HG03432 (cell line): Measurements from ENCODE around the gene BAD.

Experiments
- ATAC-seq: cut with Tn5 transposase; IDR thresholded peaks from one replicate; pipeline ENCODE4 v1.9.1; 2021; ENCODE audit warnings: mild to moderate bottlenecking, moderate library complexity; ENCODE audit not compliant: unreplicated experiment

Gene BAD

GRCh38 chr11:64246871-64247728, 37.4 kb downstream of the BAD start, which contains the start of gene PPP1R14B:
Gene PPP1R14B, minus strand, starts transcription at chr11:64246943. Its CDS starts 270 bp downstream, at chr11:64246673.
- ATAC-seq = peak; percentile 43

- ATAC-seq = peak; percentile 9
Observed at GRCh38 chr11:64246621-64246870, 37.9 kb downstream of the BAD start.

GRCh38 chr11:64245797-64246620, 38.5 kb downstream of the BAD start:
- no peak for ATAC-seq

GRCh38 chr11:64245401-64245796, 39.1 kb downstream of the BAD start:
- ATAC-seq = no peak

GRCh38 chr11:64244966-64245365, 39.5 kb downstream of the BAD start:
- ATAC-seq = no peak

- no peak for ATAC-seq
Observed at GRCh38 chr11:64244107-64244506, 40.4 kb downstream of the BAD start.

GRCh38 chr11:64243236-64243854, 41.1 kb downstream of the BAD start:
- no peak for ATAC-seq

GRCh38 chr11:64241491-64242374, 42.7 kb downstream of the BAD start:
- ATAC-seq = peak; percentile 11

- peak; percentile 67 for ATAC-seq
Observed at GRCh38 chr11:64241241-64241490, 43.3 kb downstream of the BAD start.

- ATAC-seq = peak; percentile 46
Observed at GRCh38 chr11:64240435-64241240, 43.8 kb downstream of the BAD start, which contains the start of gene FKBP2. Gene FKBP2, plus strand, starts transcription at chr11:64241095. Its CDS starts 1,293 bp downstream, at chr11:64242388.

- ATAC-seq = peak; percentile 7
Observed at GRCh38 chr11:64239662-64240434, 44.6 kb downstream of the BAD start.

- no peak for ATAC-seq
Observed at GRCh38 chr11:64238999-64239398, 45.5 kb downstream of the BAD start.

GRCh38 chr11:64238076-64238475, 46.4 kb downstream of the BAD start:
- no peak for ATAC-seq

GRCh38 chr11:64237484-64237951, 46.9 kb downstream of the BAD start:
- ATAC-seq = no peak

- no peak for ATAC-seq
Observed at GRCh38 chr11:64235437-64236161, 48.9 kb downstream of the BAD start.

GRCh38 chr11:64234647-64235379, 49.7 kb downstream of the BAD start:
- ATAC-seq = peak; percentile 29

- peak; percentile 48 for ATAC-seq
Observed at GRCh38 chr11:64233913-64234586, 50.4 kb downstream of the BAD start, which contains the start of gene VEGFB. Gene VEGFB, plus strand, starts transcription at chr11:64234584. Its CDS starts 250 bp downstream, at chr11:64234834.
